HL-60 (cell line): ENCODE data around the gene STX7.

ENCODE experiments used
- DNase-seq, 2 experiments: peaks; one replicate each; pipeline ENCODE4 v3.0.0-alpha.2; 2010 to 2020; ENCODE audit warnings: low read depth in 1 of 2, low spot score in 1 of 2
- H3K27ac ChIP-seq: fragments of 250-450 bp; sonication (Bioruptor Pico); replicated peaks from 2 replicates; pipeline ENCODE4 v1.5.1; 2020; ENCODE audit warnings: mild to moderate bottlenecking, moderate library complexity
- H3K27me3 ChIP-seq: fragments of 250-450 bp; sonication (Bioruptor Pico); 2 replicates; pipeline ENCODE4 v1.5.1; 2021; ENCODE audit warnings: mild to moderate bottlenecking, moderate library complexity; ENCODE audit not compliant: insufficient read depth, poor library complexity, severe bottlenecking
- H3K4me3 ChIP-seq: replicated peaks from 2 replicates; pipeline ENCODE4 v1.5.1; 2011; ENCODE audit warnings: mild to moderate bottlenecking, control low read depth, low read length; ENCODE audit not compliant: insufficient read depth
- CTCF ChIP-seq: IDR thresholded peaks from one replicate; pipeline ENCODE4 v1.5.1; 2011; ENCODE audit warnings: low read length, control low read depth, inconsistent platforms; ENCODE audit not compliant: insufficient read depth
- GABPA ChIP-seq: IDR thresholded peaks from 2 replicates; pipeline ENCODE4 v1.6.1; 2012; ENCODE audit warnings: low read depth
- POLR2AphosphoS5 ChIP-seq: IDR thresholded peaks from 2 replicates; pipeline ENCODE4 v1.6.1; 2012; ENCODE audit warnings: low read depth
- REST ChIP-seq: IDR thresholded peaks from 2 replicates; pipeline ENCODE4 v1.6.1; 2012; ENCODE audit warnings: low read depth; ENCODE audit not compliant: insufficient replicate concordance
- SPI1 ChIP-seq: IDR thresholded peaks from 2 replicates; pipeline ENCODE4 v1.6.1; 2012; ENCODE audit warnings: low read depth, mild to moderate bottlenecking, borderline replicate concordance

STX7 gene

DNA sequence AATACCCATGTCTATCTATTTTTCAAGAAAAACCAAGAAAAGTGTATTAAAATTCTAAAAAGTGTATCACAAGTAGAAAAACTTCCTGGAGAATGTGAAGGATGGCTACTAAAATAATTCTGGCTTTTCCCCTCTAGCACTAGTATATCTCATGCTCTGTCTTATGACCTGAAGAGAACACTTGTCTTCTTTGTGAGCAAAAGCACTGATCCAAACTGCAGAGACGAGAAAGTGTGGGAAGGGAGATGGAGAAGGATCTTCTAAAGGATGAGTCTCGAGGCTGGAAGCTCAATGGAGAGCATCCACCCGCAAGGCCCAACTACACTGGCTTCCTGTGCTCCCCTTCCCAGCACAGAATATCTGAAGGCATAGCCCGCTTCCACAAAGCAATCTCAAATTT is 23.5 kb downstream of the STX7 start:
- Histone ChIP-seq H3K27me3 (no peaks in the 10 kb centered on the region), H3K4me3 (no peak overlapping the region), H3K27ac (no peak overlapping the region)
- no peak for TF ChIP-seq CTCF
- no peak for TF ChIP-seq SPI1
- TF ChIP-seq GABPA = no peak
- no peak for DNase-seq

DNA sequence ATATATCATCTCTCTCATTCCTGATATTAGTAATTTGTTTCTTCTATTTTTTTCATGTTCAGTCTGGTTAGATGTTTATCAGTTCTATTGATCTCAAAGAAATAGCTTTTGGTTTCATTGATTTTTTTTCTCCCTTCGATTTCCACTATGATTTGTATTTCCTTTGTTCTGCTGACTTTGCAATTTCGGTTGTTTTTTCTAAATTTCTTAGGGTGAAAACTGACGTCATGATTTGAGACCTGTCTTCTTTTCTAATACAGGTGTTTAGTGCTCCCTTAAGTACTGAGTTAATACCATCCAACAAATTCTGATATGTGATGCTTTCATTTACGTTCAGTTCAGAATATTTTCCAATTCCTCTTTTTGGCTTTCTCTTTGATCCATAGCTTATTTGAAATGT is 25.2 kb downstream of the STX7 start:
- no peak for DNase-seq
- Histone ChIP-seq H3K4me3 (no peak overlapping the region), H3K27ac (no peak overlapping the region), H3K27me3 (no peaks in the 10 kb centered on the region)
- TF ChIP-seq SPI1 = 0 out of 2 replicates have a peak, but pooled peaks have one; percentile 5
- no peak for TF ChIP-seq CTCF

DNA sequence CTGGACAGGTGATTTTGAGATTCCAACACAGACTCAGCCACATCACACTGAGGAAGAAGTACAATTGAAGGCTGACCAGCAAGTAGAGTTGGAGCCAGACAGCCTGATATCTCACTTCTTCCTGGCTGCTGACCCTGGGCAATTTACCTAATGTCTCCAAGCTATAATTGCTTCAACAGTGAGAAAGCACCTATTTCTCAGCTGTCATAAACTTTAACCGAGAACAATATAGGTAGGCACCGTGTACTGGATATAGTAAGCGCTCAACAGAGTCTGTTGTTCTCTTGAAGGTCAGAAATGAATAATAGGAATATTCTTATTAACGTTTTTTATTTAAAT is 28.3 kb downstream of the STX7 start:
- Histone ChIP-seq H3K27me3 (no peaks in the 10 kb centered on the region), H3K4me3 (no peak overlapping the region), H3K27ac (no peak overlapping the region)
- no peak for DNase-seq
- TF ChIP-seq CTCF (no peak), SPI1 (no peak), POLR2AphosphoS5 (no peak), GABPA (no peak), REST (no peak)

DNA sequence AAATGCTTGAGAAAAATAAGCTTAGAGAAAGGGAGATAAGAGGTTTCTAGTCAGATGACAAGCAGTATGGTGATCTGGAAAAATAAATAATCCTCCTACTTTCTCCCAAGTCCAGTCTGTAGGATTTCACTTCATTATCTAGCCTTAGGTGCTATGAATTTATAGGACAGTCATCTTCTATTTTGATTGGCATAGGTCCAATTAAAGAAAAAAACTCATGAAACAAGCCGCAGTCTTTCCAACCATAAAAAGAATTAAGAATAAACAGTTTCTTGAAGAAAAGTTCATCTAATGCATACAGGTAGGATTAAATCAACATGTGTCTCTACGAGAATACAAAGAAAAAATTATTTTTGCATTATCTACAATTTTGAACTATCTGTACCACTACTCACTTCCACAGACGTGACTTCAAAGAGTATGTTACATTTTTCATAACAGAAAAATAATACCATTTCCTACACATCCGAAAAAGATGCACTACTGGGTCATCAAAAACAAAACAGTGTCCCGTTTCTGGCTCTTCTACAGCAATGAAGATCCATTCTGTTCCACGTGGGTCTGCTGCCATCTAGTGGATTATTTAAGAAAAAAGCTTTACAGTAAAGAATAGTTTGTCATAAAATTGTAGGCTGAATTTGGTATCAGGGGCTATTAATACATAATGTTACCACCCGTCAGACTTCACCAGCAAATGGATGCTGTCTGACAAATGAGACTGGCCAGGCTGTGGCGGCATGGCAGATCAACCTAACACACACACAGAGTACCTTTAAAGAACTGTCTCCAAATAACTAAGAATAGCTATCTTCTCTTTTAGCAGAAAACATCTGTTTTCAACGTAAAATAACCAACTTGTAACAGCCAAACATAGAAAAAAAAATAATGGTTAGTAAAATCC is 28.9 kb downstream of the STX7 start:
- H3K27me3 ChIP-seq = no peaks in the 10 kb centered on the region
- TF ChIP-seq GABPA (no peak), CTCF (no peak), REST (no peak), POLR2AphosphoS5 (no peak), SPI1 (no peak)
- H3K4me3 ChIP-seq = no peak overlapping the region
- H3K27ac ChIP-seq = no peak overlapping the region
- peak; percentile 21 to 45 for DNase-seq
